Smooth muscle cell (in vitro differentiated cells): ENCODE results near the gene RUNX2. TPM values are rescaled to one million over a fixed set of nuclear protein-coding genes. Genes with fewer than 3 reads are reported as not detected.

Source experiments
- DNase-seq: peaks from one replicate; lab custom pipeline; 2025; ENCODE audit not compliant: unreplicated experiment; lab: John Stamatoyannopoulos, UW
- H2AFZ ChIP-seq: fragments of 200-600 bp; sonication (generic); 2 replicates; pipeline ENCODE4 v1.6.0; 2016; ENCODE audit warnings: antibody characterized with exemption, low read depth, mild to moderate bottlenecking
- H3F3A ChIP-seq: fragments of 200-600 bp; sonication (generic); 2 replicates; pipeline ENCODE4 v1.6.0; 2017; ENCODE audit warnings: antibody characterized with exemption, low read depth
- H3K27ac ChIP-seq: fragments of 200-600 bp; sonication (generic); 2 replicates; pipeline ENCODE4 v1.5.1; 2016; ENCODE audit warnings: low read depth, mild to moderate bottlenecking
- H3K27me3 ChIP-seq: fragments of 200-600 bp; sonication (generic); 2 replicates; pipeline ENCODE4 v1.6.1; 2016; ENCODE audit warnings: low read depth, mild to moderate bottlenecking
- H3K36me3 ChIP-seq: fragments of 200-600 bp; sonication (generic); 2 replicates; pipeline ENCODE4 v1.5.1; 2016; ENCODE audit warnings: low read depth
- H3K4me1 ChIP-seq: fragments of 200-600 bp; sonication (generic); 2 replicates; pipeline ENCODE4 v1.5.1; 2016; ENCODE audit warnings: low read depth
- H3K4me2 ChIP-seq: fragments of 200-600 bp; sonication (generic); 2 replicates; pipeline ENCODE4 v1.6.0; 2016; ENCODE audit warnings: mild to moderate bottlenecking
- H3K4me3 ChIP-seq: fragments of 200-600 bp; sonication (generic); 2 replicates; pipeline ENCODE4 v1.5.1; 2016; ENCODE audit warnings: mild to moderate bottlenecking
- H3K79me2 ChIP-seq: fragments of 200-600 bp; sonication (generic); 2 replicates; pipeline ENCODE4 v1.6.0; 2016; ENCODE audit warnings: low read depth, mild to moderate bottlenecking
- H3K9ac ChIP-seq: fragments of 200-600 bp; sonication (generic); 2 replicates; pipeline ENCODE4 v1.6.0; 2016; ENCODE audit warnings: low read depth
- H3K9me3 ChIP-seq: fragments of 200-600 bp; sonication (generic); replicated peaks from 2 replicates; pipeline ENCODE4 v1.5.1; 2016; ENCODE audit warnings: low read depth
- H4K20me1 ChIP-seq: fragments of 200-600 bp; sonication (generic); 2 replicates; pipeline ENCODE4 v1.6.0; 2016; ENCODE audit warnings: low read depth
- CTCF ChIP-seq: fragments of 200-600 bp; sonication (generic); IDR thresholded peaks from 2 replicates; pipeline ENCODE4 v1.5.1; 2017; ENCODE audit warnings: borderline replicate concordance, mild to moderate bottlenecking, antibody characterized with exemption; ENCODE audit not compliant: insufficient read depth, poor library complexity, severe bottlenecking
- WGBS: methylation state at CpG from one replicate; pipeline ENCODE4 v1.1.7; 2016; ENCODE audit warnings: low lambda C conversion rate; 5-methylcytosine and 5-hydroxymethylcytosine counted together
- polyA plus RNA-seq: library from polyadenylated mRNA; unstranded; fragments of >200 nt; fragmentation: Nextera tagmentation; extraction: Ambion mirVana; gene quantifications from 2 replicates; pipeline ENCODE4 v1.2.1, GENCODE V29; 2016
- total RNA-seq: library from RNA; depleted of rRNA; stranded (reverse); fragments of >200 nt; gene quantifications from 2 replicates; pipeline ENCODE4 v1.2.3, GENCODE V29; 2014

Gene RUNX2
- total and polyA plus RNA-seq, 2 experiments from 2014 or later, result 12.5 to 16.4 TPM

DNA sequence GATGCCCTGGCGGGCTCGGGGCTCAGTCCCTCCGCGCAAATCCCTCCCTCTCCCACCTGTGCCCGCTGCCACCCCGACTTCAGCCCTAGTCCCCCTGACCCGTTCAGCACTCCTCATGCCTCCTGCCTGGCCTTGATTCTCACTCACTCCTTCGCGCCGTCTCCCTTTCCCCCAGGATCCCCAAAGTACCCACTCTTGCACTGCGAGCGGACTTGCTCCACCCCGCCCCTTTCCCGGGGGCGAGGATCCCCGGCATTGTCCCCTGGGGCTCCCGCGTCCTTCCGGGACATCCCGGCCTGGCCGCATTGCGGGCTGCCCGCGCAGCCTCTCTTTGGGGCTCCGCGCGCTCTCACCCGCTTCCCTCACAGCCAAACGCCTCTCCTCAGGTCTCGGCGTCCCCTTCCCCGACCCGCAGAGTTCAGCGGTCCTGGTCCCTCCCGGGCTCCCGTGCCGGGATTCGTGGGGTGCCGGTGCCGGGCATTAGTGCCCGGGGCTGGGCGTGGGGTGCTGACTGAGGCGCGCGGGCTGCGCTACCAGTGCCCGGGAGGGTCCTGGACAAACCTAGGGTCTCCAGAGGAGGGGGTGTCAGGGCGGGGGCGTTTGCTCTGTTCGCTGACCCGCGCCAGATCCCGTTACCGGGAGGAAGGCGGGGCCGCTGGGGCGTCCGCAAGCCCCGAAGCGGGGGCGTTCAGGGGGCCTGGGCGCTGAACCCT, 95.1 kb downstream of the RUNX2 start:
- WGBS, result under 1% methylated on average over 47 of the region's 62 CpGs
- peak overlapping the region; percentile 65 for H3K4me3 ChIP-seq
- peak overlapping the region; percentile 46 for H2AFZ ChIP-seq
- no peak overlapping the region for H3K27ac ChIP-seq
- no peaks in the 10 kb centered on the region for H3K9me3 ChIP-seq
- peaks cover 20% of the 10 kb centered on the region for H3K4me1 ChIP-seq
- no peaks in the 10 kb centered on the region for H3K36me3 ChIP-seq
- H3K79me2 ChIP-seq, result peaks cover 74% of the 10 kb centered on the region
- peaks cover 6% of the 10 kb centered on the region for H4K20me1 ChIP-seq
- no peaks in the 10 kb centered on the region for H3F3A ChIP-seq
- no peaks in the 10 kb centered on the region for H3K27me3 ChIP-seq
- no peak for DNase-seq
- H3K9ac ChIP-seq, result peak overlapping the region; percentile 39
- peak overlapping the region; percentile 89 for H3K4me2 ChIP-seq
- TF ChIP-seq CTCF, result no peak

DNA sequence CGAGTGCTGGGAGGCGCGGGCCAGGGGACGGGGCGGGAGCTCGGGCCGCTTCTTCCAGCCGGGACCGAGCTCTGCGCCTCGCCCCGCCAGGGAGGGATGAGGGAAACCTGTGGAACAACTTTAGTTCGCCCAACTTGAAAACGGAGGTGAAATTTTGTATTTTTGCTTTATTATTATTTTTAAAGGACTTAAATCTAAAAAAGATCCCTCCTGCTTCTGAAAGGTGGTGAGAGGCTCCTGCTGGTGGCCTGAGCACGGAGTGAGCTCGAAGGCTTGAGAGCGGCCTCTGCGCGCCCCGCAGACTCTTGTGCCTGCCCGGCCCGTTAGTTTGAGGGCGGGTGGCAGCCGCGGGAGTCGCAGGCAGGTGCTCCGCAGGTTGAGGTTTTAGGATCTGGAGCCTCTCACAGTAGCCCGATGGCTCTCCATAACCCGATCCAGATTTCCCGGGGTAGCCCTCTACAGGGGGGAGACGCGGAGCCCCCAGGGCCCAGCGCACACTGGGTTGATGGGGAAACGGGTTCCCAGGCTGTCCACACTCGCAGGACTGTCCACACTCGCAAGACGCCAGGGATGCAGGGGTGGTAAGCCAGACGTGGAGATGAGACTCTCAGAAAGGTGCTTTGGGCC, 95.8 kb downstream of the RUNX2 start:
- H3K27me3 ChIP-seq, result no peaks in the 10 kb centered on the region
- peak overlapping the region; percentile 39 for H3K9ac ChIP-seq
- no peak overlapping the region for H3K27ac ChIP-seq
- H4K20me1 ChIP-seq, result peaks cover 6% of the 10 kb centered on the region
- 7% methylated on average over 34 of the region's 38 CpGs for WGBS
- H3K79me2 ChIP-seq, result peaks cover 73% of the 10 kb centered on the region
- no peaks in the 10 kb centered on the region for H3K36me3 ChIP-seq
- TF ChIP-seq CTCF, result no peak
- no peaks in the 10 kb centered on the region for H3F3A ChIP-seq
- no peak for DNase-seq
- H3K9me3 ChIP-seq, result no peaks in the 10 kb centered on the region
- peaks cover 20% of the 10 kb centered on the region for H3K4me1 ChIP-seq
- peak overlapping the region; percentile 46 for H2AFZ ChIP-seq
- peak overlapping the region; percentile 89 for H3K4me2 ChIP-seq
- peak overlapping the region; percentile 65 for H3K4me3 ChIP-seq

DNA sequence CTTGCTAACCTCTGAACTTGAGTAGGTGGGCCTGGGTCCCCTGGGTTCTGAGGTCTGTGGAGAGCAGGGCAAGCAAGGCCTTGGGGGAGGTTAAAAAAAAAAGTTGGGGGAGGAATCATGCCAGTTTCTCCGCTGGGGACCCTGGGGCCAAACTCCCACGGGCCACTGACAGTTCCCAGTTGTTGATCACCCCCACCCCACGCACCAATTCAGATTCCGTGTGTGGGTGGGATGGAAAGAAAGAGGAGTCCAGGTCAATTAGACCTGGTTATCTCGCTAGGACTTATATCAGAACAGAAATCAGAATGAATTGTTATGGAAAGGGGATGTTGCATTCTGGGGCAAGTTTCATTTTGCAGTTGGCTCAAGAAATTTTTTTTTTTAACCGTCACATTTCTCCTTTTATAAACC, 96.3 kb downstream of the RUNX2 start:
- peaks cover 74% of the 10 kb centered on the region for H3K79me2 ChIP-seq
- peak overlapping the region; percentile 89 for H3K4me2 ChIP-seq
- H3K9ac ChIP-seq, result no peak overlapping the region
- no peaks in the 10 kb centered on the region for H3F3A ChIP-seq
- no peak overlapping the region for H3K27ac ChIP-seq
- 42% methylated on average over 6 of the region's 6 CpGs for WGBS
- no peak for TF ChIP-seq CTCF
- H3K36me3 ChIP-seq, result no peaks in the 10 kb centered on the region
- no peak overlapping the region for H2AFZ ChIP-seq
- H4K20me1 ChIP-seq, result peaks cover 6% of the 10 kb centered on the region
- DNase-seq, result no peak
- H3K4me3 ChIP-seq, result peak overlapping the region; percentile 65
- H3K4me1 ChIP-seq, result peaks cover 16% of the 10 kb centered on the region
- H3K27me3 ChIP-seq, result no peaks in the 10 kb centered on the region
- H3K9me3 ChIP-seq, result no peaks in the 10 kb centered on the region
